Measurements from ENCODE around the gene TPRG1L. TPM values are rescaled to one million over a fixed set of nuclear protein-coding genes. Genes with fewer than 3 reads are reported as not detected.

TPRG1L gene
- total RNA-seq, 1 donor from 2014 or later = 26.6 TPM

DNA sequence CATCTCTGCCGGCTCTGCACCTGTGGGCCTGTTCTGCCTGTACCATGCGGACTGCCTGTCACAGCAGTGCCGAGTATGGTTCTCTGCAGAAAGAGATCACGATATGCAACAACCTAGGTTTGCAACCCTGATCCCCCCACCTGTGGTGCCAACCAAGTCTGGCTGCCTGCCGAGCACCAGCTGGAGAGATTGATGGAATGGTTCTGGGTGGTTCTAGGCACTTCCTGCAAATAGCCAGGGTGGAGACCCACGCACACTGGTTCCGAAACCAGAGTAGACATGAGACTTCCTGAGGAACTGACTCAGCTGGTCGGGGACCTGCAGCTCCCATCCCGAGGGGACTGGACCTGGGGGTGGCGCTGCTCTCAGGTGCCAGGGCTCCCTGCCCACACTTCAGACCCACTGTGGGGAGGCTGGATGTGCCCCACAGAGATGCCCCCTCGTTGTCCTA, 5.4 kb downstream of the TPRG1L start:
- DNase-seq (ENCODE audit: extremely low spot score, unreplicated experiment) = no peak
- no peaks in the 10 kb centered on the region for H3K36me3 Mint-ChIP-seq
- peaks cover 7% of the 10 kb centered on the region for H3K4me1 Mint-ChIP-seq (ENCODE audit: unreplicated experiment)
- no peaks in the 10 kb centered on the region for H3K27me3 Mint-ChIP-seq
- TF ChIP-seq, protein P1, sequence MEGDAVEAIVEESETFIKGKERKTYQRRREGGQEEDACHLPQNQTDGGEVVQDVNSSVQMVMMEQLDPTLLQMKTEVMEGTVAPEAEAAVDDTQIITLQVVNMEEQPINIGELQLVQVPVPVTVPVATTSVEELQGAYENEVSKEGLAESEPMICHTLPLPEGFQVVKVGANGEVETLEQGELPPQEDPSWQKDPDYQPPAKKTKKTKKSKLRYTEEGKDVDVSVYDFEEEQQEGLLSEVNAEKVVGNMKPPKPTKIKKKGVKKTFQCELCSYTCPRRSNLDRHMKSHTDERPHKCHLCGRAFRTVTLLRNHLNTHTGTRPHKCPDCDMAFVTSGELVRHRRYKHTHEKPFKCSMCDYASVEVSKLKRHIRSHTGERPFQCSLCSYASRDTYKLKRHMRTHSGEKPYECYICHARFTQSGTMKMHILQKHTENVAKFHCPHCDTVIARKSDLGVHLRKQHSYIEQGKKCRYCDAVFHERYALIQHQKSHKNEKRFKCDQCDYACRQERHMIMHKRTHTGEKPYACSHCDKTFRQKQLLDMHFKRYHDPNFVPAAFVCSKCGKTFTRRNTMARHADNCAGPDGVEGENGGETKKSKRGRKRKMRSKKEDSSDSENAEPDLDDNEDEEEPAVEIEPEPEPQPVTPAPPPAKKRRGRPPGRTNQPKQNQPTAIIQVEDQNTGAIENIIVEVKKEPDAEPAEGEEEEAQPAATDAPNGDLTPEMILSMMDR (conservative IDR thresholded peaks at IDR 0.05) = no peak
- no peaks in the 10 kb centered on the region for H3K9me3 Mint-ChIP-seq
- no peak overlapping the region for H3K4me3 Mint-ChIP-seq
- no peak overlapping the region for H3K27ac Mint-ChIP-seq

DNA sequence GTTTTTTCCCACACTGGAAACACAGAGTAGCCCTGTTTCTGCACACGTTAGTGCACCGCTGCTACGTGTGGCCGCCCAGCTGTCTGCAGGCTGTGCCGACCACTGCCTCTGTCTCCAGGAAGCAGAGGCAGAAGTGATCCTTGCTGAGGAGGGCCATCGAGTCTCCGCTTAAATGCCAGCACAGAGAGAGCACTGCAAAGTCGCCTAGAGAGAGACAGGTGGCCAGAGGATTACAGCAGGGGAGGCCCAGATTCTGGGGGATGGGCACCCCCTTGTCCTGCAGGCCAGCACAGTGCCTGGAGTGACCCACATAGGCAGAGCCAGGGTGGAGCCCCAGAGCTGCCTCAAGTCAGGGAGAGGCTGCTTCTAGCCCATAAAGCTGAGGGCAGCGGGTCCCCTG, 6.1 kb downstream of the TPRG1L start:
- H3K4me1 Mint-ChIP-seq (ENCODE audit: unreplicated experiment) = peaks cover 4% of the 10 kb centered on the region
- H3K27ac Mint-ChIP-seq = no peak overlapping the region
- H3K27me3 Mint-ChIP-seq = no peaks in the 10 kb centered on the region
- H3K9me3 Mint-ChIP-seq = no peaks in the 10 kb centered on the region
- TF ChIP-seq, protein P1 (conservative IDR thresholded peaks at IDR 0.05) = no peak
- no peaks in the 10 kb centered on the region for H3K36me3 Mint-ChIP-seq
- H3K4me3 Mint-ChIP-seq = no peak overlapping the region
- no peak for DNase-seq (ENCODE audit: extremely low spot score, unreplicated experiment)

DNA sequence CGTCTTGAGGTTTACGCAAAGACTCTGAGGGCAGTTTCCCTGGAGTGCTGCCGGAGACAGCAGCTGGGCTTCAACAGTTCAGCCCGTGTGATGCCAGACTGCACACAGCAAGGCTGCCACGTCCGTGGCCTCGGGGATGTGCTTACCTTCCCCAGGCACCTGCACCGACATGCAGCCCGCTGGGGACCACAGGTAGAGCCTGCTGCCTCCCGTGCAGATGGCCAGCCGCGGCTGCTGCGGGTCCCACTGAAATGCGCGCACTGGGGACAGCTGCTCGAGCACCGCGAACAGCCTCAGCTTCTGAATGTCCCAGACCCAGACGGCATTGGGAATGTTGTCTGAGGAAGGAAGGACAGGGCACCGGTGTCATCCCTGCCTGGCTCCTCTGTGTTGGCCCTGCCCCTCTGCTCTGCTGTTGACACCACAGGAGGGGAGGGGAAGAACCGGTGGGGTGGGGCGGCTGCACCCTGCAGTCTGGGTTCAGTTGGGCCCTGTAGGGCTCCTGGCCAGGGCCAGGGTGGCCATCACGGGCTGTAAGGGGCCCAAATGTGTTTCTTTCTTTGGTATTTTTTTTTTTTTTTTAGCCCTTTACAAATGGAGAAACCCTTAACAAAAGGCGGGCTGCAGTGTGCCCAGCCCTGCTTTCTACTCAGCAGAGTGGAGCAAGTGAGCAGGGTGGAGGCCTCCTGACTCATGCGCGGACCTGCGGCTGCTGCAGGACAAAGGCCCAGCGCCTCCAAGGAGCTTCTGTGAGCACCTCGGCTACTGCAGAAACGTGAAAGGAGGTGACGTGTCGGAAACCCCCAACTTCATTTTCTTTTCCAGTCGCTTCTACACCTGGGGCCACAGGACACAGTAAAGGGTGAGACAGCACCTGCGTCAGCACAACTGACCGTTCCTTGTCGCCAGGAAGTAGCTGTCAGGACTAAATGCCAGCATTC, 6.8 kb downstream of the TPRG1L start:
- H3K9me3 Mint-ChIP-seq = no peaks in the 10 kb centered on the region
- DNase-seq (ENCODE audit: extremely low spot score, unreplicated experiment) = no peak
- H3K4me1 Mint-ChIP-seq (ENCODE audit: unreplicated experiment) = no peaks in the 10 kb centered on the region
- no peaks in the 10 kb centered on the region for H3K36me3 Mint-ChIP-seq
- no peak overlapping the region for H3K27ac Mint-ChIP-seq
- no peaks in the 10 kb centered on the region for H3K27me3 Mint-ChIP-seq
- TF ChIP-seq, protein P1 (conservative IDR thresholded peaks at IDR 0.05) = no peak
- no peak overlapping the region for H3K4me3 Mint-ChIP-seq

DNA sequence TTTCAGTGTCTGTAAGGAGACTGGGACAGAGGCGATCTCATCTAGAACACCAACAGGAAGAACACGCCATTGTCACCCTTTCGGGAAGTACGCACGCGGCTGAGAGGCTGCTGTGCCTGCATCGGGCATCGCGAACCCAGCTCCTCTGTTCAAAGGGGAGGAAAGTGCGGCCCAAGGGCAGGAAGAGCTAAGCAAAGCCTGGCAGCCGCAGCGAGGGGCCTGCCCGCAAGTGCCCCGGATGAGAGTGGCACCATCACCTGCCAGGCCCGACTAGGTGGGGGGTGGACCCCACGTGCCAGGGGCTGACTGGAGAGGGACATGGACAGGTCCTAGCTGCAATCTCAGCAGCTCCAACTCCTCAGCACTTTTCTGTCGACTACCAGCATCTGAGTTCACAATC, 7.5 kb downstream of the TPRG1L start:
- no peak overlapping the region for H3K4me3 Mint-ChIP-seq
- H3K4me1 Mint-ChIP-seq (ENCODE audit: unreplicated experiment) = no peaks in the 10 kb centered on the region
- no peaks in the 10 kb centered on the region for H3K27me3 Mint-ChIP-seq
- H3K9me3 Mint-ChIP-seq = no peaks in the 10 kb centered on the region
- H3K27ac Mint-ChIP-seq = no peak overlapping the region
- H3K36me3 Mint-ChIP-seq = no peaks in the 10 kb centered on the region
- TF ChIP-seq, protein P1 (conservative IDR thresholded peaks at IDR 0.05) = no peak
- no peak for DNase-seq (ENCODE audit: extremely low spot score, unreplicated experiment)

DNA sequence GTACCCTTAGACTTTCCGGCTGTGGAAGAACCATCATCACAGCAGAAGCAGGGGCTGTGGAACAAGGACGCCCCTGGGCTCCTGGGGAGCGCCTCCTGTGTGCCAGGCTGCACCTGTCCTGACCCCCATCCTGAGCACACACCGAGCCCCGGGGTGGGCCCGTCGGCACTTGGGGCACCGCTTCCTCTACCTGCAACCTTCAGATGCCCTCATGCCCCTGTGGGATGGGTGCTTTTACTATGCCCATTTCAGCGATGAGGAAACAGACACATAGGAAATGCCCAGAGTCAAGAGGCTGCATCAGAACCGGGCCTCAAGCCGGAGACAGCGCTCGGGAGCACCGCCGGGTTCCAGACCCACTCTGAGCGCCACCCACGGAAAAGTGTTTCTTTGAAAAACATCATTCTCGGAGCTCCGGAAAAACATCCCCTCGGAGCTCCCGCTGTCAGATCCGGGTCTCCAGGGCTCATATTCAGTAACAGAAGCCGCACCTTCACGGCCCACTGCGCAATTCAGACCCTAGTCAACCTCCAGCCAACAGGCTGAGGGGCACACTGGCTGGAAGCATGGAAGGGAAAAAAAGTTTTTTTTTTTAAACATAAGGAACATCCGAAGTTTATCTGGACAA, 8.0 kb downstream of the TPRG1L start:
- H3K27me3 Mint-ChIP-seq = no peaks in the 10 kb centered on the region
- TF ChIP-seq, protein P1 (conservative IDR thresholded peaks at IDR 0.05) = no peak
- no peaks in the 10 kb centered on the region for H3K4me1 Mint-ChIP-seq (ENCODE audit: unreplicated experiment)
- H3K36me3 Mint-ChIP-seq = no peaks in the 10 kb centered on the region
- DNase-seq (ENCODE audit: extremely low spot score, unreplicated experiment) = no peak
- no peak overlapping the region for H3K4me3 Mint-ChIP-seq
- H3K9me3 Mint-ChIP-seq = no peaks in the 10 kb centered on the region
- no peak overlapping the region for H3K27ac Mint-ChIP-seq

Data from type B pancreatic cell (in vitro differentiated cells).